Mucosa of rectum (tissue), 2 donors: ENCODE measurements around the gene TUBGCP3.
"Not testable (repeated sequence)": the region's sequence is repeated elsewhere in the genome, so short reads cannot be mapped to it uniquely, and the experiment has no call there.

ENCODE experiments used
- H3K27ac ChIP-seq, 2 donors: one replicate each; pipeline ENCODE4 v1.7.0; 2013; ENCODE audit warnings: inconsistent platforms in 2 of 2, low read depth in 2 of 2, low read length in 2 of 2
- H3K27me3 ChIP-seq, 2 donors: one replicate each; pipeline ENCODE4 v1.7.0; 2013; ENCODE audit warnings: low read length in 2 of 2; ENCODE audit not compliant: control insufficient read depth in 2 of 2, insufficient read depth in 2 of 2
- H3K36me3 ChIP-seq, 2 donors: one replicate each; pipeline ENCODE4 v1.7.0; 2013; ENCODE audit warnings: low read length in 2 of 2; ENCODE audit not compliant: control insufficient read depth in 2 of 2, insufficient read depth in 2 of 2
- H3K4me1 ChIP-seq, 2 donors: one replicate each; pipeline ENCODE4 v1.7.0; 2013; ENCODE audit warnings: low read length in 2 of 2, mild to moderate bottlenecking in 1 of 2; ENCODE audit not compliant: control insufficient read depth in 2 of 2, insufficient read depth in 2 of 2
- H3K4me3 ChIP-seq, 2 donors: one replicate each; pipeline ENCODE4 v1.7.0; 2013; ENCODE audit warnings: low read length in 2 of 2
- H3K9ac ChIP-seq, 2 donors: one replicate each; pipeline ENCODE4 v1.7.0; 2013; ENCODE audit warnings: low read length in 2 of 2, low read depth in 1 of 2, mild to moderate bottlenecking in 1 of 2
- H3K9me3 ChIP-seq, 2 donors: one replicate each; pipeline ENCODE4 v1.7.0; 2013; ENCODE audit warnings: low read length in 2 of 2; ENCODE audit not compliant: control insufficient read depth in 2 of 2
- donor health status: healthy.
- donor health status: Normal muscosa, but diverticular disease.

TUBGCP3 gene

DNA sequence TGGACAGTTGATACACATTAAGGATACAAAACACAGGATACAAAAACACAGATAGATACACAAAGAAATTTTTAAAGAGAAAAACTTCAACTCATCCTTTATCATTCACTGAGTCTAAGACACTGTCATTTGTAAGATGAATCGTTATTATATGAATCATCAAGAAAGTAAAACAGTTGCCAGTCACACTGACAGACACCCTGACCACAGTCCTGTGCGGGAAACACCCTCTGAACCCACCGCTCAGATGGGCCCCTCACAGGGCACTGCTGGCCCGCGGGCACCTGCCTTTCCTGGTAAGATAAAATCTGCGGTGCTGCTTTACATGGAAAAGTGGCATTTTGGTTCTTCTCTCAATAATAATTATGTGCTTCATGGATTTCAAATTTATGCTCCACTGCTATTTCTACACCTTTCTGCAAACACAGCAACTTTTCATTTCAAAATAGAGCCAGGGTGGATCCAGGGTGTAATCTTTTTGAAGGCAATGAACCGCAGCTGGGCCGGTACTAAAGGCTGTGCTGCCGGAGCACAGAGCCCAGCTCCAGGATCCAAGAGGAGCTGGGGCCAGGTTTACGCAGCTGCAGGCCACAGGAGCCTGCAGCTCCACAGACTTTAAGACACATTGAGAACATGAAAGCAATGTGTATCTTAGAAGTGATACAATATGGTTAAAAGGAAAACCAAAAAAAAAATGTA lies 76.8 kb downstream of the TUBGCP3 start:
- H3K4me3 ChIP-seq, result no peak overlapping the region
- peaks cover 19 to 39% of the 10 kb centered on the region in 2 donors for H3K36me3 ChIP-seq
- no peak overlapping the region for H3K27ac ChIP-seq
- no peaks in the 10 kb centered on the region for H3K27me3 ChIP-seq
- no peak overlapping the region for H3K9ac ChIP-seq
- no peaks in the 10 kb centered on the region for H3K9me3 ChIP-seq
- H3K4me1 ChIP-seq, result no peaks in the 10 kb centered on the region

DNA sequence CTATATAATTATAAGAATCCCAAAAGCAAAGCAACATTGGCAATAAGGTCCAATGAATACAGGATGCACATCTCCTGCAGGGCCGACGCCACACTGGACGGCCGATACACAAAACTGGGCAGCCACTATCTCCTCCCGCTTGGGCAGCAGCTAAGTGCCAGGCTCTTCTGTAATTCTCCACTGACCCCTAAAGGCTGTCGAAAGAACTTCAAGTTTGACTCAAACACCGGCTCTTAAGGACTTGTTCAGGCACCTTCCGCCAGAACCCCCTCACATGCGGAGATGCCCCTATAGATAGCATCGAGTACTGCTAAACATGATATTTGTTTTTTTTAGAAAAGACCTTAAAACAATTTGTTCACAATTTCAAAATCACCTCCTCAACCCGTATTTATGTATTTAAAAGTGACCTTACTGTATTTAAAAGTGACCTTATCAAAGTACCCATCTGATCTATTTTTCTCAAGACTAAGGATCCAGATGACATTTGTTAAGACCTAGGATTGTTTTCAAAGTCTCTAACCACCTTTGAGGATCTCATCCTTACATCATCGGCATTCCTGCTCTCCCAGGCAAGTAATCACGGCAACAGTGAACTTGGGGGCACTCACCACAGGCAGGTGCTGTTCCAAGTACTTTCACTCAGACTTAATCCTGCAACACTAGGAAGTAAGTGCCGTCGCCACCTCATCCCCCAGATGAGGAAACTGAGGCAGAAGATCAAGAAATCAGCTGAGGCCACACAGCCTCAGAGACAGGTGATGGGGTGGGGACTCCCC lies 77.8 kb downstream of the TUBGCP3 start:
- Histone ChIP-seq H3K36me3 (peaks cover 16 to 37% of the 10 kb centered on the region in 2 donors), H3K27ac (no peak overlapping the region), H3K4me3 (no peak overlapping the region), H3K9ac (no peak overlapping the region), H3K4me1 (no peaks in the 10 kb centered on the region), H3K9me3 (no peaks in the 10 kb centered on the region), H3K27me3 (no peaks in the 10 kb centered on the region)

DNA sequence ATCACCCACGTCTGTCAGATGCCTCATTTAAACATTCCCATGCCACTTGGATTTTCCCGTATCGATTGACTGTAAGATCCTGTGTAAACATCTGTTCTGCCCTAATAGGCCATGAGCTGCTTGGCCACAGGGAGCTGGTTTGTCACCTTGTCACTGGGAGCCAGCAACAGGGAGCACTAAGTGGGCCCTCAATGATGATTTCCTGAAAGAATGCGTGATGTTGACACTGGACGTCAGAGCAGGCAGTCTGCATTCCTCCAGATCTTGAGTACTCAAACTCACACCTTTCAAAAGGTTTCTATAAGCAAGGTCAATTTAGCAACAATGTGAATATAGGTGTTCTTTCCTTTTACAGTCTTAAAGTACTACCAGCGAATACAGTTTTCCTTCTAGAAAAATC lies 78.8 kb downstream of the TUBGCP3 start:
- Histone ChIP-seq H3K27ac (no peak overlapping the region), H3K36me3 (peaks cover 22 to 38% of the 10 kb centered on the region in 2 donors), H3K4me3 (no peak overlapping the region), H3K9ac (no peak overlapping the region), H3K9me3 (no peaks in the 10 kb centered on the region), H3K27me3 (no peaks in the 10 kb centered on the region), H3K4me1 (no peaks in the 10 kb centered on the region)

DNA sequence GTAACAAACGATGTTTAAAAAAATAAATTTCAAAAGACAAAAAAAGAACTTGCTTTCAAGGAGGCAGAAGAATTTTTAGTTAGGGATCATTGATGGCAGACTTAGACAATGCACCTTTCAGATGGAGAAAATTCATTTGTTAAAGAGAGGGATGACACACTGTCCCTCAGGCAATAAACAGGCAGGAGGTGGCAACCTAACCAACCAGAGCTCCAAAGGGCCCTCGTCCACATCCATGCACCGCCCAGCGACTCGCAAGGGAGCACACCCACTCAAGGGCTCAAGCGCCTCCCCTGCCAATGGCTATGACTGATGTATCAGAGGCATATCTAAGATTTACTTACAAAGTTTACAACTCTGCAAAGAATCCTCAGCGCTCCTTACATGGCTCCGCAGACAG lies 81.9 kb downstream of the TUBGCP3 start:
- no peak overlapping the region for H3K27ac ChIP-seq
- H3K27me3 ChIP-seq, result no peaks in the 10 kb centered on the region
- peaks cover 40 to 51% of the 10 kb centered on the region in 2 donors for H3K36me3 ChIP-seq
- no peak overlapping the region for H3K9ac ChIP-seq
- H3K9me3 ChIP-seq, result no peaks in the 10 kb centered on the region
- no peak overlapping the region for H3K4me3 ChIP-seq
- no peaks in the 10 kb centered on the region for H3K4me1 ChIP-seq

DNA sequence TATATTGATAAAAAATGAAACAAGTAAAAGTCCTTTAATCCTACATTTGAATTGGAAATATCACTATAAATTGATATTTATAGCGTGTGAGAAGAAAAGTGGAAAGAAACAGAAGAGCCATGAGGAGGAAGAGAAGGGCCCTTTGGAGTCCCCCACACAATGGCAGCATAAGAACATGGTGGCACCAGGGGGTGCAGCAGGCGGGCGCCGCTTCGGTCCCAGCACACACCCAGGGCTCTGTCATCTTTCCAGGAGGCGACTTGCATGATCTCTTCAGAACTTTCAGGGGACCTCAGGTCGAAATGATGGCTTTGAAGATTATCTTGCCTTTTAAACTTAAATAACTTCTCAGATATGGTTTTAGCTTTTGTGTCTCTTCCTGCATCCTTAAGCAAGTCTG lies 91.8 kb downstream of the TUBGCP3 start:
- Histone ChIP-seq H3K4me1 (no peaks in the 10 kb centered on the region), H3K9me3 (no peaks in the 10 kb centered on the region), H3K36me3 (peaks cover 27 to 30% of the 10 kb centered on the region in 2 donors), H3K4me3 (no peak overlapping the region), H3K27ac (no peak overlapping the region), H3K9ac (no peak overlapping the region), H3K27me3 (no peaks in the 10 kb centered on the region)

DNA sequence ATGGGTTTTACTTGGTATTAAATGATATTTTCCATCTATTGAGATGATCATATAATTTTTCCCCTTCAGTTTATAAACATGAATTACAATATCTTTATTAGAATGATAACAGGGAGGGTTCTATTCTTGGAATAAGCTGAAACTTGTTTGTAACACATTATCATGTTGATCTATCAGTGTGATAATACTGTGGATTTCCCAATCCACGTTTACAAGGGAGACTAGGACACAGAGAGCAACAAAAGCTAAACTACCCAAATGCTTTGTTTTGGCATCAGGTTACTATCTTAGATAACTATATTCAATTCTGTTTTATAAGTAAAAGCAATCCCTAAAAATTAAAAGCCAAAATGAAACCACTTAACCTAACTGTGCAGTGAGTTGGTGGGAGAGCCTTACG lies 92.5 kb downstream of the TUBGCP3 start:
- no peaks in the 10 kb centered on the region for H3K9me3 ChIP-seq
- no peaks in the 10 kb centered on the region for H3K4me1 ChIP-seq
- H3K27me3 ChIP-seq, result no peaks in the 10 kb centered on the region
- no peak overlapping the region for H3K9ac ChIP-seq
- peaks cover 22 to 30% of the 10 kb centered on the region in 2 donors for H3K36me3 ChIP-seq
- H3K4me3 ChIP-seq, result no peak overlapping the region
- no peak overlapping the region for H3K27ac ChIP-seq

DNA sequence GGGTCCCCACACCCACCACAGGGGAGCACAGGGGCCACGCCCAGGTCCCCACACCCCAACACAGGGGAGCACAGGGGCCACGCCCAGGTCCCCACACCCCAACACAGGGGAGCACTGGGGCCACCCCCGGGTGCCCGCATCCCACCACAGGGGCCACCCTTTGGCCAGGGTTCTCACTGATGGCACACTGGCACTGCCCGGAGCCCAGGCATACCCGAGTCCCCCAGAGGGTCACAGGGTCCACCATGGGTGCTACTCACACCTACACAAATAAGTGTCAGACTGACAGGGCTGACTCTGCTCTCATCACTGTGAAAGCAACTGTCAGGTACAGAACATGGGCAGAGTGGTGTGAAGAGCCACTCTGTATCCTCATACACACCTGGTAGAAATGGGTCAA lies 98.8 kb downstream of the TUBGCP3 start:
- H3K36me3 ChIP-seq, result peaks cover 7 to 19% of the 10 kb centered on the region in 2 donors

DNA sequence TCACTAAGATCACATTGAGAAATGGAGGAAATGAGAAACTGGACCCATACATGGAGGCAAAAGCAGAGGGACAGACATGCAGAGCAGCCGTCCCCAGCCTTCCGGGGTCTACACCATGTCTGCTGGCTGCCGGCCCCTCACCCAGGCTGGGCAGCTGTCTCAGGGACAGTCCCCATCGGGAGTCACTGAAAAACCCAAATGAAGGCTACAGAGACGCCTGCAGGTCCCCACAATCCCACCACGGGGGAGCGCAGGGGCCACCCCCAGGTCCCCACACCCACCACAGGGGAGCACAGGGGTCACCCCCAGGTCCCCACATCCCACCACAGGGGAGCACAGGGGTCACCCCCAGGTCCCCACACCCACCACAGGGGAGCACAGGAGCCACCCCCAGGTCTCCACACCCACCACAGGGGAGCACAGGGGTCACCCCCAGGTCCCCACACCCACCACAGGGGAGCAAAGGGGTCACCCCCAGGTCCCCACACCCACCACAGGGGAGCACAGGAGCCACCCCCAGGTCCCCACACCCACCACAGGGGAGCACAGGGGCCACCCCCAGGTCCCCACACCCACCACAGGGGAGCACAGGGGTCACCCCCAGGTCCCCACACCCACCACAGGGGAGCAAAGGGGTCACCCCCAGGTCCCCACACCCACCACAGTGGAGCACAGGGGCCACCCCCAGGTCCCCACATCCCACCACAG lies 99.5 kb downstream of the TUBGCP3 start:
- not testable (repeated sequence) for H3K4me1 ChIP-seq, H3K4me3 ChIP-seq, H3K9ac ChIP-seq, H3K9me3 ChIP-seq, H3K27ac ChIP-seq, H3K27me3 ChIP-seq
- peaks cover 7 to 19% of the 10 kb centered on the region in 2 donors for H3K36me3 ChIP-seq

More for the DNA sequence above, 98.8 kb downstream of the TUBGCP3 start:
- Histone ChIP-seq H3K27me3 (no peaks in the 10 kb centered on the region), H3K4me3 (no peak overlapping the region), H3K4me1 (no peaks in the 10 kb centered on the region), H3K9me3 (no peaks in the 10 kb centered on the region), H3K27ac (no peak overlapping the region), H3K9ac (no peak overlapping the region)

DNA sequence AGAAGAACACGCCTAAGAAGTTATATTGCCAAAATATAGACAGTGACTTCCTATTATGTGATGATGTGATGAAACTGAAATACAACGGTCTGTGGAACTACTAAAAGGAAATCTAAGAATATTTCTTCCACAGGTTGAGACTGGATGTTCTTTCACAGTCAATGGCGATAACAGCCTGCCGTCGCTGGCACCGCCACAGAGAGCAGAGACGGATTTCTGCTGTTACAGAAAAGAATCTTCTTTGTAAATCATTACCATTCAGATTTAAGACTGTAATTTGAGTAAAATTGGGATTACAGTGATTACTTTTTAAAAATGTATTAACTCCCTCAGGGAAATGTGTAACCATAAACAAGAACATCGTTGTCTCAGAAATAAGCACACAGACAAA lies 100.8 kb downstream of the TUBGCP3 start:
- H3K27me3 ChIP-seq, result no peaks in the 10 kb centered on the region
- no peak overlapping the region for H3K9ac ChIP-seq
- H3K4me3 ChIP-seq, result no peak overlapping the region
- no peaks in the 10 kb centered on the region for H3K9me3 ChIP-seq
- H3K4me1 ChIP-seq, result no peaks in the 10 kb centered on the region
- no peak overlapping the region for H3K27ac ChIP-seq
- peaks cover 7 to 19% of the 10 kb centered on the region in 2 donors for H3K36me3 ChIP-seq
